K562 (cell line): ENCODE data around the gene PLK5. TPM values are rescaled to one million over a fixed set of nuclear protein-coding genes. Genes with fewer than 3 reads are reported as not detected.
A peak's percentile ranks its signal among the peaks of the same experiment; 100 is the strongest.

Experiments
- HNRNPL ChIP-seq: fragments of 200-400 bp; formaldehyde crosslinking; IDR thresholded peaks from 2 replicates; pipeline ENCODE4 v1.6.1; 2017; ENCODE audit warnings: low read depth, mild to moderate bottlenecking, low read length
- IFI16 ChIP-seq: fragments of 250-450 bp; sonication (Bioruptor Pico); IDR thresholded peaks from 2 replicates; pipeline ENCODE4 v2.1.2; 2022; ENCODE audit warnings: mild to moderate bottlenecking, inconsistent platforms
- KAT2B ChIP-seq: IDR thresholded peaks from one replicate; pipeline ENCODE4 v1.6.1; 2012; ENCODE audit warnings: low read depth, mild to moderate bottlenecking, control low read depth, inconsistent platforms, low read length, moderate library complexity
- MEF2A ChIP-seq: IDR thresholded peaks from 2 replicates; pipeline ENCODE4 v1.6.1; 2011; ENCODE audit warnings: low read depth, mild to moderate bottlenecking, low read length, moderate library complexity; ENCODE audit not compliant: control insufficient read depth
- MEIS2 ChIP-seq: fragments of 450-650 bp; IDR thresholded peaks from 2 replicates; pipeline ENCODE4 v1.6.1; 2014; ENCODE audit warnings: mild to moderate bottlenecking; ENCODE audit not compliant: partially characterized antibody
- POLR2A ChIP-seq: fragments of 450-650 bp; conservative IDR thresholded peaks from 2 replicates; pipeline ENCODE4 v1.6.1; 2016
- PTTG1 ChIP-seq: fragments of 450-650 bp; IDR thresholded peaks from 2 replicates; pipeline ENCODE4 v1.6.1; 2016; ENCODE audit warnings: low read depth, mild to moderate bottlenecking, missing genetic modification characterization, missing compliant biosample characterization
- PYGO2 ChIP-seq: fragments of 450-650 bp; IDR thresholded peaks from 2 replicates; pipeline ENCODE4 v1.6.1; 2016; ENCODE audit warnings: mild to moderate bottlenecking, missing genetic modification characterization, moderate library complexity, missing compliant biosample characterization
- RFX1 ChIP-seq: fragments of 450-650 bp; IDR thresholded peaks from 2 replicates; pipeline ENCODE4 v1.6.1; 2016; ENCODE audit warnings: mild to moderate bottlenecking, moderate library complexity
- RHOXF2B ChIP-seq: fragments of 250-450 bp; sonication (Bioruptor Pico); conservative IDR thresholded peaks from 2 replicates; pipeline ENCODE4 v1.5.1; 2021
- TAF15 ChIP-seq: fragments of 200-400 bp; formaldehyde crosslinking; IDR thresholded peaks from 2 replicates; pipeline ENCODE4 v1.6.1; 2017; ENCODE audit warnings: mild to moderate bottlenecking, low read depth, low read length, moderate library complexity
- TCF3 ChIP-seq: sonication (generic); formaldehyde crosslinking; IDR thresholded peaks from 2 replicates; pipeline ENCODE4 v1.4.0; 2020; ENCODE audit warnings: mild to moderate bottlenecking, missing genetic modification reagents
- TCFL5 ChIP-seq: fragments of 250-450 bp; sonication (Bioruptor Pico); conservative IDR thresholded peaks from 2 replicates; pipeline ENCODE4 v1.6.1; 2021; ENCODE audit warnings: mild to moderate bottlenecking, moderate library complexity, matching md5 sums
- TRIM24 ChIP-seq, 2 experiments: fragments of 450-650 bp; IDR thresholded peaks; 2 replicates each; pipeline ENCODE4 v1.6.1; 2016
- TSC22D4 ChIP-seq: fragments of 450-650 bp; IDR thresholded peaks from 2 replicates; pipeline ENCODE4 v1.6.1; 2016; ENCODE audit warnings: missing genetic modification characterization, missing biosample characterization, control low read depth
- XRCC3 ChIP-seq: fragments of 450-650 bp; IDR thresholded peaks from 2 replicates; pipeline ENCODE4 v1.6.1; 2017; ENCODE audit warnings: mild to moderate bottlenecking, moderate library complexity
- ZEB2 ChIP-seq: fragments of 450-650 bp; IDR thresholded peaks from 2 replicates; pipeline ENCODE4 v1.6.1; 2016
- ZNF134 ChIP-seq: fragments of 250-450 bp; sonication (Bioruptor Pico); conservative IDR thresholded peaks from 2 replicates; pipeline ENCODE4 v1.4.0; 2020
- ZNF165 ChIP-seq: fragments of 250-450 bp; sonication (Bioruptor Pico); IDR thresholded peaks from 2 replicates; pipeline ENCODE4 v1.4.0; 2020; ENCODE audit warnings: borderline replicate concordance
- ZNF239 ChIP-seq: fragments of 250-450 bp; sonication (Bioruptor Pico); IDR thresholded peaks from 2 replicates; pipeline ENCODE4 v1.4.0; 2020; ENCODE audit warnings: mild to moderate bottlenecking
- ZNF282 ChIP-seq: sonication (generic); formaldehyde crosslinking; IDR thresholded peaks from 2 replicates; pipeline ENCODE4 v1.8.1; 2023; ENCODE audit warnings: missing genetic modification reagents
- ZNF57 ChIP-seq: fragments of 450-650 bp; formaldehyde crosslinking; IDR thresholded peaks from 2 replicates; pipeline ENCODE4 v1.4.0; 2020; ENCODE audit warnings: mild to moderate bottlenecking, moderate library complexity
- ZNF75A ChIP-seq: fragments of 450-650 bp; formaldehyde crosslinking; IDR thresholded peaks from 2 replicates; pipeline ENCODE4 v1.4.0; 2020; ENCODE audit warnings: mild to moderate bottlenecking
- polyA plus RNA-seq, 8 experiments: library from polyadenylated mRNA; depleted of rRNA in 4 of 8; stranded (reverse) in 5 of 8; unstranded in 3 of 8; fragments of >200 nt; fragmentation: Nextera tagmentation in 2 of 8; fragmentation: Illumina TruSeq in 1 of 8; extraction: Ambion mirVana in 2 of 8; extraction: Trizol in 1 of 8; gene quantifications; 2 replicates each; pipeline versions ENCODE4 v1.2.1 to v1.2.3, GENCODE V29; 2011 to 2014; ENCODE audit warnings: inconsistent platforms in 1 of 8, missing spikeins in 1 of 8
- total RNA-seq, 7 experiments: library from RNA; depleted of rRNA in 6 of 7; stranded (reverse); fragments of >200 nt in 6 of 7; fragmentation: Illumina TruSeq in 2 of 7; extraction: Trizol in 2 of 7; gene quantifications; 2 replicates each; pipeline versions ENCODE4 v1.2.1 to v1.2.3, GENCODE V29; 2011 to 2021; ENCODE audit warnings: low replicate concordance in 1 of 7
- TF ChIP-seq, protein P1 (sequence below): sonication (generic); formaldehyde crosslinking; IDR thresholded peaks from 2 replicates; pipeline ENCODE4 v1.8.0; 2022; ENCODE audit warnings: missing genetic modification reagents, mild to moderate bottlenecking, borderline replicate concordance
- TF ChIP-seq, protein P2 (sequence below): sonication (generic); formaldehyde crosslinking; IDR thresholded peaks from 2 replicates; pipeline ENCODE4 v1.8.0; 2023; ENCODE audit warnings: missing genetic modification reagents, mild to moderate bottlenecking, borderline replicate concordance
- TF ChIP-seq, protein P3 (sequence below): fragments of 450-650 bp; formaldehyde crosslinking; IDR thresholded peaks from 2 replicates; pipeline ENCODE4 v1.4.0; 2020; ENCODE audit warnings: mild to moderate bottlenecking, mixed read lengths

PLK5 gene
- total and polyA plus RNA-seq, 9 of the 15 experiments (the other 6 are each of a cell fraction or from before 2014, with no cell fraction given) = 0.04 to 0.23 (median 0.11) TPM; not detected in 5

DNA sequence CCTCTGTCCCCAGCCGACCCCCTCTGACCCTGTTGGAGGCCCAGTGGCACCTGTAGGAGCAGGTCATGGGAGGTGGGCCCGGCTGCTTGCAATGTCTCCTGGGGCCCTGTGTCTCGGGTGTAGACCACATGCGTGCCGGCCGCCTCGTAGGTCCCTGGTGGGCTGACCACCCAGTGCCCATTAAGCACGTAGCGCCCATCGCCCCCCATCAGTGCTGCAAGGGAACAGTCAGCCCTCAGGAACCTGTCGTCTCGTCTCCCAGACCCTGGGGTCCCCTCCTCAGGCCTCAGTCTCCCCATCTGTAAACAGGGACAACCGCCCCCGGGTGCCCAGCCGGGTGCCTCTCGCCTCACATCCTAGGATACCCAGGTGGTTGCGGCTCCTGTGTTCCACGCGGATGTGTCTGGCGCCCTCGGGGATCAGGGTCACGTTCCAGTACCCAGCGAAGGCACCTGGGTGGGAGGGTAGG is 16.7 kb upstream of the PLK5 start (continued):
- TF ChIP-seq PYGO2 = no peak
- no peak for TF ChIP-seq ZNF239 (CRISPR knock-in tag)
- TF ChIP-seq MEF2A = no peak
- TF ChIP-seq POLR2A = 0 out of 2 replicates have a peak, but pooled peaks have one; percentile 10
- TF ChIP-seq ZNF282 (CRISPR knock-in tag) = 0 out of 2 replicates have a peak, but pooled peaks have one; percentile 11
- no peak for TF ChIP-seq RFX1
- no peak for TF ChIP-seq KAT2B
- TF ChIP-seq RHOXF2B (CRISPR knock-in tag) = no peak
- no peak for TF ChIP-seq ZNF75A (CRISPR knock-in tag)
- no peak for TF ChIP-seq TCFL5 (CRISPR knock-in tag)
- no peak for TF ChIP-seq ZNF165 (CRISPR knock-in tag)
- no peak for TF ChIP-seq TSC22D4 (tag)
- no peak for TF ChIP-seq TCF3 (CRISPR knock-in tag)
- TF ChIP-seq, protein P1, sequence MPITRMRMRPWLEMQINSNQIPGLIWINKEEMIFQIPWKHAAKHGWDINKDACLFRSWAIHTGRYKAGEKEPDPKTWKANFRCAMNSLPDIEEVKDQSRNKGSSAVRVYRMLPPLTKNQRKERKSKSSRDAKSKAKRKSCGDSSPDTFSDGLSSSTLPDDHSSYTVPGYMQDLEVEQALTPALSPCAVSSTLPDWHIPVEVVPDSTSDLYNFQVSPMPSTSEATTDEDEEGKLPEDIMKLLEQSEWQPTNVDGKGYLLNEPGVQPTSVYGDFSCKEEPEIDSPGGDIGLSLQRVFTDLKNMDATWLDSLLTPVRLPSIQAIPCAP = no peak
- TF ChIP-seq PTTG1 = no peak
- TF ChIP-seq MEIS2 = no peak
- no peak for TF ChIP-seq IFI16
- TF ChIP-seq ZNF57 (CRISPR knock-in tag) = no peak
- TF ChIP-seq, protein P2, sequence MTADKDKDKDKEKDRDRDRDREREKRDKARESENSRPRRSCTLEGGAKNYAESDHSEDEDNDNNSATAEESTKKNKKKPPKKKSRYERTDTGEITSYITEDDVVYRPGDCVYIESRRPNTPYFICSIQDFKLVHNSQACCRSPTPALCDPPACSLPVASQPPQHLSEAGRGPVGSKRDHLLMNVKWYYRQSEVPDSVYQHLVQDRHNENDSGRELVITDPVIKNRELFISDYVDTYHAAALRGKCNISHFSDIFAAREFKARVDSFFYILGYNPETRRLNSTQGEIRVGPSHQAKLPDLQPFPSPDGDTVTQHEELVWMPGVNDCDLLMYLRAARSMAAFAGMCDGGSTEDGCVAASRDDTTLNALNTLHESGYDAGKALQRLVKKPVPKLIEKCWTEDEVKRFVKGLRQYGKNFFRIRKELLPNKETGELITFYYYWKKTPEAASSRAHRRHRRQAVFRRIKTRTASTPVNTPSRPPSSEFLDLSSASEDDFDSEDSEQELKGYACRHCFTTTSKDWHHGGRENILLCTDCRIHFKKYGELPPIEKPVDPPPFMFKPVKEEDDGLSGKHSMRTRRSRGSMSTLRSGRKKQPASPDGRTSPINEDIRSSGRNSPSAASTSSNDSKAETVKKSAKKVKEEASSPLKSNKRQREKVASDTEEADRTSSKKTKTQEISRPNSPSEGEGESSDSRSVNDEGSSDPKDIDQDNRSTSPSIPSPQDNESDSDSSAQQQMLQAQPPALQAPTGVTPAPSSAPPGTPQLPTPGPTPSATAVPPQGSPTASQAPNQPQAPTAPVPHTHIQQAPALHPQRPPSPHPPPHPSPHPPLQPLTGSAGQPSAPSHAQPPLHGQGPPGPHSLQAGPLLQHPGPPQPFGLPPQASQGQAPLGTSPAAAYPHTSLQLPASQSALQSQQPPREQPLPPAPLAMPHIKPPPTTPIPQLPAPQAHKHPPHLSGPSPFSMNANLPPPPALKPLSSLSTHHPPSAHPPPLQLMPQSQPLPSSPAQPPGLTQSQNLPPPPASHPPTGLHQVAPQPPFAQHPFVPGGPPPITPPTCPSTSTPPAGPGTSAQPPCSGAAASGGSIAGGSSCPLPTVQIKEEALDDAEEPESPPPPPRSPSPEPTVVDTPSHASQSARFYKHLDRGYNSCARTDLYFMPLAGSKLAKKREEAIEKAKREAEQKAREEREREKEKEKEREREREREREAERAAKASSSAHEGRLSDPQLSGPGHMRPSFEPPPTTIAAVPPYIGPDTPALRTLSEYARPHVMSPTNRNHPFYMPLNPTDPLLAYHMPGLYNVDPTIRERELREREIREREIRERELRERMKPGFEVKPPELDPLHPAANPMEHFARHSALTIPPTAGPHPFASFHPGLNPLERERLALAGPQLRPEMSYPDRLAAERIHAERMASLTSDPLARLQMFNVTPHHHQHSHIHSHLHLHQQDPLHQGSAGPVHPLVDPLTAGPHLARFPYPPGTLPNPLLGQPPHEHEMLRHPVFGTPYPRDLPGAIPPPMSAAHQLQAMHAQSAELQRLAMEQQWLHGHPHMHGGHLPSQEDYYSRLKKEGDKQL = no peak
- no peak for TF ChIP-seq HNRNPL
- no peak for TF ChIP-seq TRIM24 (IDR thresholded peaks at IDR 0.05)
- no peak for TF ChIP-seq ZEB2
- TF ChIP-seq XRCC3 = no peak
- no peak for TF ChIP-seq ZNF134
- TF ChIP-seq, protein P3, sequence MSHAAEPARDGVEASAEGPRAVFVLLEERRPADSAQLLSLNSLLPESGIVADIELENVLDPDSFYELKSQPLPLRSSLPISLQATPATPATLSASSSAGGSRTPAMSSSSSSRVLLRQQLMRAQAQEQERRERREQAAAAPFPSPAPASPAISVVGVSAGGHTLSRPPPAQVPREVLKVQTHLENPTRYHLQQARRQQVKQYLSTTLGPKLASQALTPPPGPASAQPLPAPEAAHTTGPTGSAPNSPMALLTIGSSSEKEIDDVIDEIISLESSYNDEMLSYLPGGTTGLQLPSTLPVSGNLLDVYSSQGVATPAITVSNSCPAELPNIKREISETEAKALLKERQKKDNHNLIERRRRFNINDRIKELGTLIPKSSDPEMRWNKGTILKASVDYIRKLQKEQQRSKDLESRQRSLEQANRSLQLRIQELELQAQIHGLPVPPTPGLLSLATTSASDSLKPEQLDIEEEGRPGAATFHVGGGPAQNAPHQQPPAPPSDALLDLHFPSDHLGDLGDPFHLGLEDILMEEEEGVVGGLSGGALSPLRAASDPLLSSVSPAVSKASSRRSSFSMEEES (CRISPR knock-in tag) = no peak
- no peak for TF ChIP-seq TAF15
